Transverse colon (tissue), 4 donors: ENCODE data around the gene MTNR1B.

Source experiments
- CTCF ChIP-seq, 5 experiments: fragments of 200-600 bp in 3 of 5; fragments of 450-650 bp in 2 of 5; sonication (generic) in 3 of 5; IDR thresholded peaks; 1 replicate in 2 of 5; 2 replicates in 3 of 5; pipeline ENCODE4 v1.5.1; 2016 to 2017; ENCODE audit warnings: antibody characterized with exemption in 5 of 5, inconsistent platforms in 3 of 5, mild to moderate bottlenecking in 2 of 5, moderate library complexity in 1 of 5
- POLR2AphosphoS5 ChIP-seq, 3 donors: sonication (generic); formaldehyde crosslinking; IDR thresholded peaks; one replicate each; pipeline ENCODE4 v1.6.1; 2016; ENCODE audit warnings: antibody characterized with exemption in 3 of 3

- TF ChIP-seq POLR2AphosphoS5 (IDR thresholded peaks at IDR 0.05) (no peak), CTCF (IDR thresholded peaks at IDR 0.05) (no peak)
Observed at GRCh38 chr11:92980312-92980711, 10.9 kb downstream of the MTNR1B start.
